Thoracic aorta (tissue), 2 donors: ENCODE measurements around the gene PAX5. TPM values are rescaled to one million over a fixed set of nuclear protein-coding genes. Genes with fewer than 3 reads are reported as not detected.

Source experiments
- ATAC-seq: fragments of 150-250 bp; one replicate; pipeline ENCODE4 v1.8.0; 2017; ENCODE audit warnings: low read depth; ENCODE audit not compliant: insufficient number of reproducible peaks, low FRiP score
- DNase-seq: peaks from one replicate; pipeline ENCODE4 v3.0.0-alpha.2; 2020; ENCODE audit warnings: low spot score
- H3K27ac ChIP-seq, 2 donors: fragments of 200-600 bp; sonication (generic); 1 replicate in 1 of 2; 2 replicates in 1 of 2; pipeline ENCODE4 v1.5.1; 2016; ENCODE audit warnings: mild to moderate bottlenecking in 2 of 2, moderate library complexity in 2 of 2
- H3K27me3 ChIP-seq: fragments of 200-600 bp; sonication (generic); replicated peaks from 2 replicates; pipeline ENCODE4 v1.6.0; 2016; ENCODE audit warnings: mild to moderate bottlenecking; ENCODE audit not compliant: insufficient read depth
- H3K36me3 ChIP-seq: fragments of 200-600 bp; sonication (generic); one replicate; pipeline ENCODE4 v1.5.1; 2016
- H3K4me1 ChIP-seq, 2 donors: fragments of 200-600 bp; sonication (generic); 1 replicate in 1 of 2; 2 replicates in 1 of 2; pipeline versions ENCODE4 v1.5.1 to v1.6.0; 2016; ENCODE audit warnings: low read depth in 2 of 2, mild to moderate bottlenecking in 1 of 2; ENCODE audit not compliant: control insufficient read depth in 1 of 2
- H3K4me3 ChIP-seq: fragments of 200-600 bp; sonication (generic); 2 replicates; pipeline ENCODE4 v1.5.1; 2016; ENCODE audit warnings: mild to moderate bottlenecking
- H3K9me3 ChIP-seq: fragments of 200-600 bp; sonication (generic); 2 replicates; pipeline ENCODE4 v1.5.1; 2016
- total RNA-seq, 2 donors: library from RNA; depleted of rRNA; stranded (reverse); fragments of >200 nt; gene quantifications; one replicate each; pipeline versions ENCODE4 v1.1.0 to v1.2.3, GENCODE V29; 2016
- TF ChIP-seq, protein P1 (sequence below): fragments of 200-600 bp; sonication (generic); IDR thresholded peaks from one replicate; pipeline ENCODE4 v1.5.1; 2019; ENCODE audit warnings: antibody characterized with exemption

PAX5 gene
- total RNA-seq, 2 donors from 2014 or later, result 0.21 TPM; not detected in 1

DNA sequence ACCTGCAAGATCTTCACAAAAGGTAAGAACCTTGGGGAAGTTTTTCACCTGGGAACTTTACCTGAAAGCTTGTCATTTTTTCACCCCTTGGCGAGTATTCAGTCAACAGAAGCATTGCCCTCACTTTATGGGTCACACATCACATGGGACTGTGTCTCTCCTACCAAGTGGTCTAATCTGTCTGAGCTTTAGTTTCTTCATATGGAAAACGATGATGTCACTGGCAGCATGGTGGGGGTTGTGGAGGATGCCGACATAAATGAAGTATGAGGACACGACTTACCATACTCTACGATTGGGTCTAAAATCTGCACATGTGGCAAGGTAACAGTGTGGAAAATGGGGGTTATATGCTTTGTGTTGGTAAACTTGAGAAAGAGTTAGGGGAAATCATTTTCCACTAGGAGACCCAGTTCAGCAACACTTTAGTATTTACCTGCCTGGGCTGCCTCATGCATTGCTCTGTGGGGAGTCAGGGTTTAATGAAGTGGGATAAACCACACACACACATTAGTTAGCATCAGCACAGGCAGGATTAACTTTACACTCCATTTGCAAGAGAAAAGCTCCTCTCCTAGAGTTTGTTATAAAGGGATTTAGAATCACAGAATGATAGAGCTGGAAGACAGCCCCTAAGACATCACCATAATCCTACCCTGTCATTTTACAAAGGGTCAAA is 19.8 kb upstream of the PAX5 start:
- Histone ChIP-seq H3K4me1 (no peaks in the 10 kb centered on the region), H3K4me3 (no peak overlapping the region), H3K36me3 (no peaks in the 10 kb centered on the region), H3K27ac (no peak overlapping the region), H3K9me3 (no peaks in the 10 kb centered on the region), H3K27me3 (no peaks in the 10 kb centered on the region)
- no peak for DNase-seq
- TF ChIP-seq, protein P1, sequence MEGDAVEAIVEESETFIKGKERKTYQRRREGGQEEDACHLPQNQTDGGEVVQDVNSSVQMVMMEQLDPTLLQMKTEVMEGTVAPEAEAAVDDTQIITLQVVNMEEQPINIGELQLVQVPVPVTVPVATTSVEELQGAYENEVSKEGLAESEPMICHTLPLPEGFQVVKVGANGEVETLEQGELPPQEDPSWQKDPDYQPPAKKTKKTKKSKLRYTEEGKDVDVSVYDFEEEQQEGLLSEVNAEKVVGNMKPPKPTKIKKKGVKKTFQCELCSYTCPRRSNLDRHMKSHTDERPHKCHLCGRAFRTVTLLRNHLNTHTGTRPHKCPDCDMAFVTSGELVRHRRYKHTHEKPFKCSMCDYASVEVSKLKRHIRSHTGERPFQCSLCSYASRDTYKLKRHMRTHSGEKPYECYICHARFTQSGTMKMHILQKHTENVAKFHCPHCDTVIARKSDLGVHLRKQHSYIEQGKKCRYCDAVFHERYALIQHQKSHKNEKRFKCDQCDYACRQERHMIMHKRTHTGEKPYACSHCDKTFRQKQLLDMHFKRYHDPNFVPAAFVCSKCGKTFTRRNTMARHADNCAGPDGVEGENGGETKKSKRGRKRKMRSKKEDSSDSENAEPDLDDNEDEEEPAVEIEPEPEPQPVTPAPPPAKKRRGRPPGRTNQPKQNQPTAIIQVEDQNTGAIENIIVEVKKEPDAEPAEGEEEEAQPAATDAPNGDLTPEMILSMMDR, result no peak
- no peak for ATAC-seq

DNA sequence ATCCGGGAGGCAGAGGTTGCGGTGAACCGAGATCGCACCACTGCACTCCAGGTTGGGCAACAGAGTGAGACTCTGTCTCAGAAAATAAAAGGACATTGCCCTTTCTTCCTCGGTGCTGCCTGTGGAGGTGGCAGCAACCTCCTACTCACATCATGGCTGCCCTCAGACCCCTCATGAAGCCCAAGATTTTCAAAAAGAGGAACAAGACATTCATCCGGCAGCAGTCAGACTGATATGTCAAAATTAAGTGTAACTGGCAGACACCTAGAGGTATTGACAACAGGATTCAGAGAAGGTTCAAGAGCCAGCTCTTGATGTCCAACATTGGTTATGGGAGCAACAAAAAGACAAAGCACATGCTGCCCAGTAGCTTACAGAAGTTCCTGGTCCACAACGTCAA is 12.6 kb upstream of the PAX5 start:
- no peak for ATAC-seq
- H3K4me3 ChIP-seq, result no peak overlapping the region
- no peaks in the 10 kb centered on the region for H3K36me3 ChIP-seq
- H3K9me3 ChIP-seq, result no peaks in the 10 kb centered on the region
- no peaks in the 10 kb centered on the region for H3K27me3 ChIP-seq
- TF ChIP-seq, protein P1, result no peak
- H3K4me1 ChIP-seq, result no peaks in the 10 kb centered on the region
- DNase-seq, result no peak
- H3K27ac ChIP-seq, result no peak overlapping the region

DNA sequence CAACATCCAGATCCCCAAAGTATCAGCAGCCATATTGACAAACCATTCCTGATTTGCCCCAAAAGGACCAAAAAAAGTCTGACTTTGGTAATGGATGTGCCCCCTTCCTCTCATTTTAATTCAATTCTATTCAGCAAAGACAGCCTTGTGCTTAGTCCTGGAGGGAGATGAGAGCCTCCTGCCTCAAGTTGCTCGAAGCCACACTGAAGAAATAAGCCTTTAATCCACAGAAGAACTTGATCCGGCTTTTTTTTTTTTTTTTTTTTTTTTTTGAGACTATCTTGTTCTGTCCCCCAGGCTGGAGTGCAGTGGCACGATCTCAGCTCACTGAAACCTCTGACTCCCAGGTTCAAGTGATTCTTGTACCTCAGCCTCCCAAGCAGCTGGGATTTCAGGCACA is 8.4 kb upstream of the PAX5 start:
- no peak for ATAC-seq
- TF ChIP-seq, protein P1, result no peak
- DNase-seq, result no peak
- Histone ChIP-seq H3K9me3 (no peaks in the 10 kb centered on the region), H3K4me1 (peaks cover 6 to 7% of the 10 kb centered on the region in 2 donors), H3K4me3 (no peak overlapping the region), H3K27me3 (peaks cover 19% of the 10 kb centered on the region), H3K36me3 (no peaks in the 10 kb centered on the region), H3K27ac (no peak overlapping the region)

DNA sequence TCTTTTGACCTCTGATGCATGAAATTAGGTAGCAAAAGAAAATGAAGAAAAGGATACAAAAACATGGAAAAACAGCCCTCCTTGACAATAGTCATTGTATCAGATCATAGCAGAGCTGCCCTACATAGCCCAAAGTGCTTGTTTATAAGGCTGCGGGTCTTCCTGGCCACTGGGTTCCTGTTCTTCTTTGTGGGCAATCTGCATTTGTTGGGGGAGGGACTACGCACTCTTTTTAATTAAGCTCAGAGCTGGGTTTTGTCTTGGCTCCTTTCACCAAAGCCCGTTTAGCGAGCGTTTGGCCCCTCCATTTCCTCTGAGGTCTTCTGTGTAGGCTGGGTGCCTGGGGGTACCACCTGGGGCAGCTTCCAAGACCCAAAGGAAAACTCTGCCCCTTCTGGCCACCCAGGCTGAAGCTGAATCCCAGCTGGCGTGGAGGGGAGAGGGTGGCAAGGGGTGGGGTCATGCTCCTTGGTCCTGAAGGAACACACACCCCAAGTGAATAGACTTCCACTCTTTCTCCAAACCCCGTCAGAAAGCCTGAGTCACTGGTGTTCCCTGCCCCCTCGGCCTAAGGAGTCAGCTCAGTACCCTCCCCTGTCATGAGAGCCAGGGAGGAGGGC is 6.5 kb upstream of the PAX5 start:
- Histone ChIP-seq H3K4me1 (peaks cover 15 to 25% of the 10 kb centered on the region in 2 donors), H3K36me3 (no peaks in the 10 kb centered on the region), H3K9me3 (no peaks in the 10 kb centered on the region), H3K27ac (no peak overlapping the region), H3K27me3 (peaks cover 34% of the 10 kb centered on the region), H3K4me3 (no peak overlapping the region)
- TF ChIP-seq, protein P1, result no peak
- no peak for ATAC-seq
- DNase-seq, result no peak

DNA sequence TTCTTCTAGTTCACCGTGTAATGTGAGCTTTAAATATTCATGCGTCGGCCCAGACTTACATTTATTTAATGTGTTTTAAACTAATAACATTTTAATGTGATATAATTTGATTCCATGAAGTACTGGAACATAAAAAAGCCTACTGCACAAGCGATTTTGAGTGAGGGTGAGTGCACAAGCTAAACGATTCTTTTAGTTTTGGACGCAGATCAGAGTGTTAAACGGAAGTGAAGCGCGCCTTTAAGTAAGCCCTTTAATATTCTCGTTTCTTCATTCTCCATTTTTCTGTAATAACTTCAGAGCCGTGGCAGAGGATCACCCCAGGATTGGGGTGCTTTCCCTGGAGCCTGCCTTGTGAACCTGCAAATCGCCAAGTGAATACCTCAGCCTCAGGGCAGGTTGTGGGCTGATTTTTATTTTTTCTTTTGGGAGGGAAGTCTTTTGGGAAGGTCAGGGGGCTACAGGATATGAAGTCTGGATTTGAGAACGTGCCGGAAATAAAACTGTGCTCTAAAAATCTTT is 4.9 kb upstream of the PAX5 start:
- Histone ChIP-seq H3K4me1 (peaks cover 22 to 40% of the 10 kb centered on the region in 2 donors), H3K9me3 (no peaks in the 10 kb centered on the region), H3K36me3 (no peaks in the 10 kb centered on the region), H3K27ac (no peak overlapping the region), H3K4me3 (no peak overlapping the region), H3K27me3 (peaks cover 42% of the 10 kb centered on the region)
- no peak for ATAC-seq
- no peak for DNase-seq
- TF ChIP-seq, protein P1, result no peak
